Measurements from ENCODE around the gene CCDC186. TPM values are rescaled to one million over a fixed set of nuclear protein-coding genes. Genes with fewer than 3 reads are reported as not detected.

Gene CCDC186
- total and polyA plus RNA-seq, 2 donors (not counting 1 experiment from before 2014, with no cell fraction given): 13.0 to 15.7 TPM

GRCh38 chr10:114208351-114208750 is 34.3 kb upstream of the CCDC186 start:
- Histone ChIP-seq H3K4me3 (replicated peaks in 1 of 4; ENCODE audit: control extremely low read depth in 1 of 4, insufficient read depth in 1 of 4, low read depth in 3 of 4, low read length in 4 of 4) (no peak overlapping the region), H3K9me3 (ENCODE audit: control insufficient read depth, insufficient read depth, low read depth, low read length) (no peaks in the 10 kb centered on the region), H4K20me1 (ENCODE audit: control insufficient read depth, extremely low read depth, insufficient read depth, low read length) (no peaks in the 10 kb centered on the region), H3K79me2 (ENCODE audit: control insufficient read depth, insufficient read depth, low read length) (no peaks in the 10 kb centered on the region), H2AFZ (ENCODE audit: low read length) (no peak overlapping the region), H3K36me3 (ENCODE audit: control insufficient read depth, insufficient read depth, low read length) (no peaks in the 10 kb centered on the region), H3K27me3 (ENCODE audit: control insufficient read depth, insufficient read depth, low read length) (peaks cover 2% of the 10 kb centered on the region), H3K27ac (ENCODE audit: insufficient read depth, low read length) (no peak overlapping the region), H3K4me2 (ENCODE audit: extremely low read depth, insufficient read depth, low read length) (no peak overlapping the region), H3K4me1 (ENCODE audit: control insufficient read depth, extremely low read depth, insufficient read depth, low read length) (no peaks in the 10 kb centered on the region), H3K9ac (ENCODE audit: insufficient read depth, low read length) (no peak overlapping the region)
- DNase-seq (ENCODE audit: low read depth in 2 of 2): no peak
- no peak for TF ChIP-seq CTCF (conservative IDR thresholded peaks at IDR 0.05 in 1 of 2, IDR thresholded peaks at IDR 0.05 in 1 of 2; ENCODE audit: low read depth in 1 of 2, low read length in 2 of 2)

- H3K4me2 ChIP-seq (ENCODE audit: extremely low read depth, insufficient read depth, low read length): no peak overlapping the region
- H2AFZ ChIP-seq (ENCODE audit: low read length): no peak overlapping the region
- no peaks in the 10 kb centered on the region for H3K79me2 ChIP-seq (ENCODE audit: control insufficient read depth, insufficient read depth, low read length)
- no peak overlapping the region for H3K9ac ChIP-seq (ENCODE audit: insufficient read depth, low read length)
- H3K27ac ChIP-seq (ENCODE audit: insufficient read depth, low read length): no peak overlapping the region
- H3K4me1 ChIP-seq (ENCODE audit: control insufficient read depth, extremely low read depth, insufficient read depth, low read length): no peaks in the 10 kb centered on the region
- no peak overlapping the region for H3K4me3 ChIP-seq (replicated peaks in 1 of 4; ENCODE audit: control extremely low read depth in 1 of 4, insufficient read depth in 1 of 4, low read depth in 3 of 4, low read length in 4 of 4)
- no peak for DNase-seq (ENCODE audit: low read depth in 2 of 2)
- H3K9me3 ChIP-seq (ENCODE audit: control insufficient read depth, insufficient read depth, low read depth, low read length): no peaks in the 10 kb centered on the region
- no peak for TF ChIP-seq CTCF (conservative IDR thresholded peaks at IDR 0.05 in 1 of 2, IDR thresholded peaks at IDR 0.05 in 1 of 2; ENCODE audit: low read depth in 1 of 2, low read length in 2 of 2)
- TF ChIP-seq EZH2 (IDR thresholded peaks at IDR 0.05; ENCODE audit: low read length, missing control alignments): no peak
- no peaks in the 10 kb centered on the region for H3K36me3 ChIP-seq (ENCODE audit: control insufficient read depth, insufficient read depth, low read length)
- peaks cover 3% of the 10 kb centered on the region for H3K27me3 ChIP-seq (ENCODE audit: control insufficient read depth, insufficient read depth, low read length)
- H4K20me1 ChIP-seq (ENCODE audit: control insufficient read depth, extremely low read depth, insufficient read depth, low read length): no peaks in the 10 kb centered on the region
These were observed 33.3 kb upstream of the CCDC186 start for GRCh38 chr10:114207349-114207748.

GRCh38 chr10:114206902-114207301 is 32.9 kb upstream of the CCDC186 start:
- H2AFZ ChIP-seq (ENCODE audit: low read length): no peak overlapping the region
- TF ChIP-seq EZH2 (IDR thresholded peaks at IDR 0.05; ENCODE audit: low read length, missing control alignments) (no peak), CTCF (conservative IDR thresholded peaks at IDR 0.05 in 1 of 2, IDR thresholded peaks at IDR 0.05 in 1 of 2; ENCODE audit: low read depth in 1 of 2, low read length in 2 of 2) (no peak)
- H3K27me3 ChIP-seq (ENCODE audit: control insufficient read depth, insufficient read depth, low read length): peaks cover 3% of the 10 kb centered on the region
- no peaks in the 10 kb centered on the region for H3K79me2 ChIP-seq (ENCODE audit: control insufficient read depth, insufficient read depth, low read length)
- DNase-seq (ENCODE audit: low read depth in 2 of 2): no peak
- no peak overlapping the region for H3K4me3 ChIP-seq (replicated peaks in 1 of 4; ENCODE audit: control extremely low read depth in 1 of 4, insufficient read depth in 1 of 4, low read depth in 3 of 4, low read length in 4 of 4)
- no peaks in the 10 kb centered on the region for H3K36me3 ChIP-seq (ENCODE audit: control insufficient read depth, insufficient read depth, low read length)
- H3K4me2 ChIP-seq (ENCODE audit: extremely low read depth, insufficient read depth, low read length): no peak overlapping the region
- no peaks in the 10 kb centered on the region for H3K9me3 ChIP-seq (ENCODE audit: control insufficient read depth, insufficient read depth, low read depth, low read length)
- no peaks in the 10 kb centered on the region for H4K20me1 ChIP-seq (ENCODE audit: control insufficient read depth, extremely low read depth, insufficient read depth, low read length)
- no peaks in the 10 kb centered on the region for H3K4me1 ChIP-seq (ENCODE audit: control insufficient read depth, extremely low read depth, insufficient read depth, low read length)
- H3K9ac ChIP-seq (ENCODE audit: insufficient read depth, low read length): no peak overlapping the region
- no peak overlapping the region for H3K27ac ChIP-seq (ENCODE audit: insufficient read depth, low read length)

All from fibroblast of lung (primary cell).